Large intestine (tissue), 3 donors: ENCODE results near the gene DNMT3A. TPM values are rescaled to one million over a fixed set of nuclear protein-coding genes. Genes with fewer than 3 reads are reported as not detected.

Source experiments
- DNase-seq, 2 donors: peaks; one replicate each; pipeline versions ENCODE4 v3.0.0 to v3.0.0-alpha.2; 2013
- H3K27ac ChIP-seq: one replicate; pipeline ENCODE4 v1.5.1; 2013; ENCODE audit warnings: low read length
- H3K27me3 ChIP-seq: 2 replicates; pipeline ENCODE4 v1.6.1; 2013; ENCODE audit warnings: low read length; ENCODE audit not compliant: control insufficient read depth, insufficient read depth
- H3K36me3 ChIP-seq: 2 replicates; pipeline ENCODE4 v1.6.1; 2013; ENCODE audit warnings: low read length; ENCODE audit not compliant: control insufficient read depth, insufficient read depth
- H3K4me1 ChIP-seq: one replicate; pipeline ENCODE4 v1.6.1; 2013; ENCODE audit warnings: low read length; ENCODE audit not compliant: control insufficient read depth, insufficient read depth
- H3K4me3 ChIP-seq: one replicate; pipeline ENCODE4 v1.5.1; 2013; ENCODE audit warnings: low read length
- H3K9me3 ChIP-seq: one replicate; pipeline ENCODE4 v1.6.1; 2013; ENCODE audit warnings: mild to moderate bottlenecking, low read depth, low read length, moderate library complexity; ENCODE audit not compliant: control insufficient read depth
- WGBS: methylation state at CpG from one replicate; pipeline ENCODE4 v1.1.5; 2013; ENCODE audit warnings: low lambda C conversion rate; ENCODE audit not compliant: insufficient coverage; 5-methylcytosine and 5-hydroxymethylcytosine counted together
- polyA plus RNA-seq: library from polyadenylated mRNA; unstranded; fragments of 120-200 nt; gene quantifications from one replicate; pipeline ENCODE4 v1.2.1, GENCODE V29; 2013

The DNMT3A gene
- polyA plus RNA-seq, 1 donor: 50.2 TPM

DNA sequence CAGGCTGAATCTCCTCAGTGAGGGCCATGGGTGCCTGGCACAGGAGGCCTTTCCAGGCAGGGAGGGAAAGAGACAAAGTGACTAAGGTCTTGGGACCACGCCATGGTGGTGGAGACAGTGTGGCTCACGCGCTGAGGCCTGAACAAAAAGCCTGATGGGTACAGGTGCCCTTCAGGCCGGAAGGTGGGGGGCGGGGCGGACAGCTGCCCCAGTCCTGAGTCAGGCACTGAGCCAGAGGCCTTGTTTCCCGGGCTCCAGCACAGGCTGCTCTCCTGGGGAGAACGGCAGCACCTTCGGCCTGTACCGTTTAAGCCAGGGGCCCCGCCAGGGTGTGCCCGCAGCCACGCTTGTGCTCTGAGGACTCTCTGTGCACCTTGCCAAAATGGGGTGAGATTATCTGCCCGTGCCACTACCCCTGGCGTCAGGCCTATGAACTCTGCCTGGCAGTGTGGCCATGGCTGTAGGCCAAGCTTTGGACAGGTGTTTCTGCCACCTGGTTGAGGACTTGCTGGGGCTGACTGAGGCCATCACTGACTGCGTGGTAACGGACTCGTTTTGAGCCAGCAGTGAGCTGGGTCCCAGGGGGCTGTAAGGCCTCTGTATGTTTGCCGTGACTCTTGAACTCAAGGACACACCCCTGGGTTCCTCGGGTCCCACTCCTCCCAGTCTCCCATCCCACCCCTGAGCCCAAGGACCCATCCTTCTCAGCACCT lies 31.7 kb upstream of the DNMT3A start:
- no peak overlapping the region for H3K27ac ChIP-seq
- DNase-seq: no peak
- peaks cover 55% of the 10 kb centered on the region for H3K4me1 ChIP-seq
- H3K9me3 ChIP-seq: no peaks in the 10 kb centered on the region
- H3K27me3 ChIP-seq: no peaks in the 10 kb centered on the region
- H3K36me3 ChIP-seq: no peaks in the 10 kb centered on the region
- WGBS: no CpG with 5 or more reads among the region's 20 CpGs
- H3K4me3 ChIP-seq: no peak overlapping the region

DNA sequence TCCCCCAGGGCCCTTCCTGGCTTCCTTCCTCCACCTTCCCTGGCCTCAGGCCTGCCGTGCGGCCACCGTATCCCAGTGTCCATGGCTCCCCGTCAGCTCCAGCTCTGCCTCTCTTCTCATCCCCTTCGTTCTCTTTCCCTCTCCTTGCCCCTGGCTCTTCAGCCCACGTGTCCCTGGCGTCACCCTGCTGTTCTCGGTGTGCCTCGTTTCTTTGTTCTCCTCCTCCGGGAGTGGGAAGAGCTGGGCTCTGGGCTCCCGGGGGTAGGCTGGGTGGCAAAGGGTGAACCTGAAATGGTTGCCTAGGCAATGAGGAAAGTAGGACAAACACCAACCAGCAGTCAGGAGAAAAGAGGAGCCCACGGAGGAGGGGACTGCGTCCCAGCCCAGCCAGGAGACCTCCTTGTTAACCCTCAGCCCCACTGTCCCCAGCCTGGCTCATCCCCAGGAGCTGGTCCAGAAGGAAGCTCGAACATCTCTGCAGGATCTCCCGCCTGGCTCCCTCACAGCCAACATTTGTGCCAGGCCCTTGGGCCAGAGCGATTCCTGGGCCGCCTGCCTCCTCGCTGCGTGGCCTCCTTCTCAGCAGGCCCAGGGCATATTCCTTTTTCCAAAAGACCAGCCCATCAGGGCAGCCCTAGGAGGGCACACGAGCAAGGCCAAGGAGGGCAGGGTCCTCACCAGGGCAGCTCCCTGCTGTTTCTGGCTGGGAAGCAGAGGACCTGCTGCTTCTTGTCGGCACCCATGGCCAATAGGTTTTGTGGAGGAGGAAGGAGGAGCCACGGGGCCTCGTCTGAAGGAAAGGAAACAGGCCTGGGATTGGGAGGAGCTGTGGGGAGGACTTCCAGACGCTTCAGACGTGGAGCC lies 30.9 kb upstream of the DNMT3A start:
- no peaks in the 10 kb centered on the region for H3K36me3 ChIP-seq
- no peak overlapping the region for H3K4me3 ChIP-seq
- peaks cover 55% of the 10 kb centered on the region for H3K4me1 ChIP-seq
- no peaks in the 10 kb centered on the region for H3K9me3 ChIP-seq
- peak in 1 of 2 donors; percentile 33 for DNase-seq
- 53% methylated on average over 4 of the region's 25 CpGs for WGBS
- no peaks in the 10 kb centered on the region for H3K27me3 ChIP-seq
- H3K27ac ChIP-seq: peak overlapping the region; percentile 29

DNA sequence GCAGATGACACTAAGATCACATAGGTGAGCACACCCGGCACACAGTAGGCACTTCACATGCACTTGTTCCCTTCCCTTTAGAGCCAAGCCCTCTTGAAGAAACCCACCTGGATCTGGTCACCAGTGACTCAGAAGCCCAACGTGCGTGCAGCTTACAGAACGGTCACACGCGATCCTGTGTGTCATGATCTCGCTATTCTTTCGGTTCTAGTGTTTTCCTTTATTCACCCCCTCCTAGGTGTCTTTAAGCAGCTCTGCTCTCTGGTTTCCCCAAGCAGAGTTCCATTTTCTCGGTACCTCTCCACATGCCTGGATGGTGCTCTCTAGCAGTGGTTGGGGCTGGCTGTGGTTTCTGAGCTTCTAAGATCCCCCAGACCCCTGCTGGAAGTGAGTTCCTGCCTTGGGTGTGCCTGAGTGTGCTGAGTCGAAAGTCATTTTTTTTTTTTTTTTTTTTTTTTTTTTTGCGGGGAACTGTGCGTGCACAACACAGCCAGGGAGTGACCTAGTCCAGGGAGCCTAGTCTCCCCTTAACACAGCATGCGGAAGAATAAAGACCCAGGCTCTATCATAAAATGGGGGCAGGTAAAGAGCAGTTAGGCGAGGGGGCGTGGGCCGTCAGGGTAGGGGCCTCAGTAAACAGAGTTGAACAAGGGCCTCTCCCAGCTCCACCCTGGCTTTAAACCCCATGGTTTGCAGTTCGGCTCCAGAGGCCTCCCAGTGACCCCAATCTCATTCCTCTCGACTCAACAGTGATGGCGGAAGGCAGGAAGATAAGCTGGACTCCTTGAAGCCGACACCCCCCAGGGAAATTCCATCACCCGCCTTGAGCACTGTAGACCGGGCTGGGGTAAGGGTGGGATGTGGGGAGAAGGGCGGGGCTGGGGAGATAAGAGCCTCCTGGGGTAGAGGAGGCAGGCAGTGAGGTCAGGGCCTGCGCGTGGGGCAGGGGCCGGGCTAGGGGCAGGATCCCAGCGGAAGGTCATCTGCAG lies 29.8 kb upstream of the DNMT3A start:
- H3K27ac ChIP-seq: peak overlapping the region; percentile 29
- peaks cover 47% of the 10 kb centered on the region for H3K4me1 ChIP-seq
- H3K4me3 ChIP-seq: no peak overlapping the region
- H3K9me3 ChIP-seq: no peaks in the 10 kb centered on the region
- no peaks in the 10 kb centered on the region for H3K27me3 ChIP-seq
- H3K36me3 ChIP-seq: no peaks in the 10 kb centered on the region
- WGBS: 76% methylated on average over 5 of the region's 27 CpGs
- peak; percentile 70 to 85 for DNase-seq

DNA sequence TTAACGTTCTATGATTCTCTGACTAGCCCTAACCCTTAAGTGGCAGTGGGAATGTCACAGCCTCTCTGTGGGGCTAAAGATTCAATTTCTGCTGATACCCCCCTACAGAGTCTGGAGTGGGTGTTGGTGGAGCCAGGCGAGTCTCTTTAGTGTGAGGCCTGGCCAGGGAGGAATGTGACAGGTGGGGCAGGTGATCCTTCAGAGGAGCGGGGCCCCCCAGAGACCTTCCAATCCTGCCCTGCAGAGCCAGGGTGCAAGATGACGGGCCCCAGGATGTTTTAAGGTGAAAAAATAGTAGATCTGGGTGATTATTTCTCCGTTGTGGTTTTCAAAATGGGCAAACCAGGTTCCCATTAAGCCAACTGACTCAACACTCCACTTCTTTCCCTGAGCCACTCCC lies 28.2 kb upstream of the DNMT3A start:
- DNase-seq: no peak
- no CpG with 5 or more reads among the region's 5 CpGs for WGBS
- Histone ChIP-seq H3K9me3 (no peaks in the 10 kb centered on the region), H3K4me1 (peaks cover 36% of the 10 kb centered on the region), H3K4me3 (no peak overlapping the region), H3K36me3 (no peaks in the 10 kb centered on the region), H3K27ac (no peak overlapping the region), H3K27me3 (no peaks in the 10 kb centered on the region)

DNA sequence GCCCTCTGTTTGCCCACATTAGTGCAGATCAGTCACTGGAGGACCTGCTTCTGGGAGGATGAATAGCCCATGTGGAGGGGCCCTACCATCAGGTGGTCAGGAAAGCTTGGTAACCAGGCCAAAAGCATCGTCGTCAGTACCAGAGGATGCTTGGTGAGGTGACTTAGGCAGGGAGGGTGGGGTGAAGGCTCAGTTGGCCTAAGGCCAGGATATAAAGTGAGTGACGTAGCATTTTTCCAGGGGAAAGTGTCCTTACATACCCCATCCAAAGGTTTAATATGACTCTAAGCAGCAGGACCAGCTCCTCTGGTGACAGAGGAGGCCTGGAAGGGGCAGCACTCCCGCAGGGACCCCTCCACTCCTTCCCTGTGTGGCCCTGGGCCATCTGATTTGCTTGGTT lies 27.7 kb upstream of the DNMT3A start:
- DNase-seq: no peak
- H3K27ac ChIP-seq: no peak overlapping the region
- no peak overlapping the region for H3K4me3 ChIP-seq
- H3K9me3 ChIP-seq: no peaks in the 10 kb centered on the region
- WGBS: no CpG with 5 or more reads among the region's 4 CpGs
- no peaks in the 10 kb centered on the region for H3K36me3 ChIP-seq
- peaks cover 36% of the 10 kb centered on the region for H3K4me1 ChIP-seq
- H3K27me3 ChIP-seq: no peaks in the 10 kb centered on the region

DNA sequence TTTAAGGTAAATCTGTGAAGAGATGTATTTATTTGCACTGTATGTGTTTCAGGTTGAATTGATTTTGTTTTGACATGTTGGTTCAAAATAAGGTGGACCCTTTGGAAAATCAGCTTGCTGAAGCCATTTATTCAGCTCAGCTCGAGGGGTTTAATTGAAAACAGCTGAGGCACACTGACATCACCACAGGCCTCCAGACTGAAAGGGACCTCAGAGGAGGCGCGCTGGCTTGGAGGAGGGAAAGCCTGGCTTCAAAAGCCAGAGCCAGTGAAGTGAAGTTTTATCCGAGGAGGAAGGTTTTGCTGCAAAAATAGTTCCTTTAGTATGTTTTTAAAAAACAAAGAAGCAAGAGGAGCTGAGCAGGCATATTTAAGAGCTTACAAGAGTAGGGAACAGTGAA lies 26.9 kb upstream of the DNMT3A start:
- no peak for DNase-seq
- H3K27me3 ChIP-seq: no peaks in the 10 kb centered on the region
- H3K27ac ChIP-seq: no peak overlapping the region
- H3K36me3 ChIP-seq: no peaks in the 10 kb centered on the region
- no peak overlapping the region for H3K4me3 ChIP-seq
- H3K9me3 ChIP-seq: no peaks in the 10 kb centered on the region
- H3K4me1 ChIP-seq: peaks cover 36% of the 10 kb centered on the region
- no CpG with 5 or more reads among the region's 4 CpGs for WGBS

DNA sequence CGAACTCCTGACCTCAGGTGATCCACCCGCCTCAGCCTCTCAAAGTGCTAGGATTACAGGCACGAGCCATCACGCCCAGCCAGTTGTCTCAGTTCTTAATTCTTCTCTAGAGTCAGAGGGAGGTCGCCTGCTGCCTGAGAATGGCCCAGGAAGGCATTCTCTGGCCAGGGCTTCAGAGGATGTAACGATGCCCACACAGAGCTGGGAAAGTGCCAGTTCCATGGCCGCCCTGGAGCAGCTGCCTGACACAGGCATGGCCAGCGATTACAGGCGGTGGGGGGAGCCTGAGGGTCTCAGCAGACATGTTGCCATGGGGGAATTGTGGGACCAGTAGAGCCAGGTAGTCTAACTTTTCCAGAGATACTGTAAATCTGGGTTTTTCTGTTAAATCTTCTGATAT lies 25.6 kb upstream of the DNMT3A start:
- Histone ChIP-seq H3K4me3 (no peak overlapping the region), H3K36me3 (no peaks in the 10 kb centered on the region), H3K27ac (no peak overlapping the region), H3K4me1 (peaks cover 23% of the 10 kb centered on the region), H3K9me3 (no peaks in the 10 kb centered on the region), H3K27me3 (no peaks in the 10 kb centered on the region)
- WGBS: no CpG with 5 or more reads among the region's 9 CpGs
- DNase-seq: no peak

DNA sequence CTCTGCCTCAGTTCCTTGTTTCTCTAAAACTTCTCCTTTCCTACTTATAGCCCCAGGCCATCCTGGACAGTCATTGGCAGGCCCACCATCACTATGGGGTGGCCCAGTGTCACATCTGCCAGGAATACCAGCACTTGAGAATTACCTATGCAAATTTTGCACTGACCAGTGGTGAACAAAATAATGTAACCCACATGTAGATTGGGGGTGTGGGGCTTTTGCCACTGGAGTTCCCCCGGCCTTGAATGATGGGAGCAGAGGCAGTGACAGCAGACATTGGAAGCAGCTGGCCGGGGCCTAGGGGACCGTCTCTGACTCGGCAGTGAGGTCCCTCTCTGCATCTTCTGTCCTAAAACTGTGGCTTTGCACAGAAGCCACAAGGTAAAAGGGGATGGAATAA lies 24.9 kb upstream of the DNMT3A start:
- Histone ChIP-seq H3K27ac (no peak overlapping the region), H3K4me3 (no peak overlapping the region), H3K9me3 (no peaks in the 10 kb centered on the region), H3K27me3 (no peaks in the 10 kb centered on the region), H3K36me3 (no peaks in the 10 kb centered on the region), H3K4me1 (peaks cover 19% of the 10 kb centered on the region)
- no peak for DNase-seq
- WGBS: no CpG with 5 or more reads among the region's 4 CpGs

DNA sequence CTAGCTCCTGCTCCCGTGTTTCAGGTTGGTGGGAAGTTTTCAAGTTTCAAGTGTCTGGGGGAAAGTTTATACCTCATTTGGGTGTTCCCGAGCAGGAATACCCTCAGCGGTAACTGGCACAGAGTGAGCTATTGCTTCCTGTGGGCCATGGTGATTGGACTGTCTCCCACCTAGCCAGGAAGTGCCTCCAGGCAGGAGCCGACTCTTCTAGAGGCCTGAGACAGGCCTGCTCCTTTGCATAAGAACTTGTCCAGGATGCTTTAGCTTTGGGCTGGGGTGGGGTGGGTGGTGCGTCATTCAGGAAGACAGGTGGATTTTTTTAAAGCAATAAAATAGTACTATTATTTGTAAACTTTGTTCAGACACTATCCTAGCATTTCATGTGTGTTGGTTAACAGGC lies 23.5 kb upstream of the DNMT3A start:
- no CpG with 5 or more reads among the region's 5 CpGs for WGBS

DNA sequence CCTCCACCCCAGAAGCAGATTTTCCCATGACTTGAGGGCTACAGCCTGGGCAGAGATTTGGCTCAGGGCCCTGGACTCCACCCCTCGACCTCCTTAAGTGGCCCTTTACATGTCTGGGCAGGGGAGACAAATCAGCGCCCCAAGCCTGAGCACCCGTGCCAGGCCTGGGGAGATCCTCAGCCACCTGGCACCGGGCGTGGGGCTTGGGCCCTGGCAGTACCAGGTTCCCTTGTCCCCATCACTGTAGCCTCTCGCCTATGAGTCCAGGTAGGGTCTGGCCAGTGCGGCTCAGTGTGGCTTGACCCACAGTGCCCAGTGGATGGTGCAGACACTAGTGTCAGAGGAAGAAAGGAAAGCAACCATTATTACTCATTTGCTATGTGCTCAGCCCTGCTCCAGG lies 22.0 kb upstream of the DNMT3A start:
- Histone ChIP-seq H3K27me3 (no peaks in the 10 kb centered on the region), H3K27ac (no peak overlapping the region), H3K4me3 (no peak overlapping the region), H3K9me3 (no peaks in the 10 kb centered on the region), H3K36me3 (no peaks in the 10 kb centered on the region), H3K4me1 (peaks cover 6% of the 10 kb centered on the region)
- DNase-seq: no peak
- no CpG with 5 or more reads among the region's 7 CpGs for WGBS

More for the DNA sequence above, 23.5 kb upstream of the DNMT3A start:
- no peak for DNase-seq
- Histone ChIP-seq H3K27ac (no peak overlapping the region), H3K9me3 (no peaks in the 10 kb centered on the region), H3K4me3 (no peak overlapping the region), H3K4me1 (peaks cover 13% of the 10 kb centered on the region), H3K36me3 (no peaks in the 10 kb centered on the region), H3K27me3 (no peaks in the 10 kb centered on the region)
